Muscle layer of duodenum (tissue), 2 donors: Measurements from ENCODE around the gene CCIN.
"Not testable (repeated sequence)": the region's sequence is repeated elsewhere in the genome, so short reads cannot be mapped to it uniquely, and the experiment has no call there.

Experiments
- H3K27ac ChIP-seq: one replicate; pipeline ENCODE4 v1.7.0; 2013; ENCODE audit warnings: mild to moderate bottlenecking, low read length
- H3K27me3 ChIP-seq: one replicate; pipeline ENCODE4 v1.7.0; 2013; ENCODE audit warnings: low read depth, mild to moderate bottlenecking, control low read depth, low read length
- H3K36me3 ChIP-seq, 2 donors: one replicate each; pipeline ENCODE4 v1.7.0; 2013; ENCODE audit warnings: low read length in 2 of 2, control low read depth in 1 of 2, mild to moderate bottlenecking in 1 of 2; ENCODE audit not compliant: insufficient read depth in 2 of 2, control insufficient read depth in 1 of 2
- H3K4me1 ChIP-seq, 2 donors: one replicate each; pipeline ENCODE4 v1.7.0; 2013; ENCODE audit warnings: low read length in 2 of 2, mild to moderate bottlenecking in 2 of 2, control low read depth in 1 of 2, moderate library complexity in 1 of 2; ENCODE audit not compliant: insufficient read depth in 2 of 2, control insufficient read depth in 1 of 2
- H3K4me3 ChIP-seq, 2 donors: one replicate each; pipeline ENCODE4 v1.7.0; 2013; ENCODE audit warnings: low read length in 2 of 2, low read depth in 1 of 2, mild to moderate bottlenecking in 1 of 2
- H3K9me3 ChIP-seq, 2 donors: one replicate each; pipeline ENCODE4 v1.7.0; 2013; ENCODE audit warnings: low read length in 2 of 2, control low read depth in 1 of 2, mild to moderate bottlenecking in 1 of 2; ENCODE audit not compliant: control insufficient read depth in 1 of 2
- donor health status: healthy.

CCIN gene

GRCh38 chr9:36175209-36175608 lies 6.0 kb downstream of the CCIN start:
- H3K36me3 ChIP-seq, H3K4me3 ChIP-seq, H3K27me3 ChIP-seq, H3K4me1 ChIP-seq, H3K9me3 ChIP-seq, H3K27ac ChIP-seq: not testable (repeated sequence)

GRCh38 chr9:36176496-36176895 lies 7.3 kb downstream of the CCIN start:
- not testable (repeated sequence) for H3K4me3 ChIP-seq, H3K9me3 ChIP-seq, H3K4me1 ChIP-seq, H3K27ac ChIP-seq, H3K36me3 ChIP-seq, H3K27me3 ChIP-seq

- Histone ChIP-seq H3K4me3 (no peak overlapping the region), H3K9me3 (no peaks in the 10 kb centered on the region), H3K27me3 (no peaks in the 10 kb centered on the region), H3K27ac (no peak overlapping the region), H3K4me1 (no peaks in the 10 kb centered on the region), H3K36me3 (no peaks in the 10 kb centered on the region)
Observed at GRCh38 chr9:36177571-36177970, 8.4 kb downstream of the CCIN start.

GRCh38 chr9:36180243-36180642 lies 11.1 kb downstream of the CCIN start:
- H3K27me3 ChIP-seq, H3K4me1 ChIP-seq, H3K36me3 ChIP-seq, H3K9me3 ChIP-seq, H3K4me3 ChIP-seq, H3K27ac ChIP-seq: not testable (repeated sequence)

- H3K4me1 ChIP-seq = peaks cover 10 to 11% of the 10 kb centered on the region in 2 donors
- H3K4me3 ChIP-seq = no peak overlapping the region
- H3K36me3 ChIP-seq = no peaks in the 10 kb centered on the region
- H3K9me3 ChIP-seq = no peaks in the 10 kb centered on the region
- H3K27me3 ChIP-seq = no peaks in the 10 kb centered on the region
- H3K27ac ChIP-seq = no peak overlapping the region
Observed at GRCh38 chr9:36187414-36187813, 18.2 kb downstream of the CCIN start.

GRCh38 chr9:36188212-36188611 lies 19.0 kb downstream of the CCIN start:
- no peaks in the 10 kb centered on the region for H3K36me3 ChIP-seq
- no peak overlapping the region for H3K27ac ChIP-seq
- peaks cover 16 to 19% of the 10 kb centered on the region in 2 donors for H3K4me1 ChIP-seq
- no peak overlapping the region for H3K4me3 ChIP-seq
- no peaks in the 10 kb centered on the region for H3K27me3 ChIP-seq
- no peaks in the 10 kb centered on the region for H3K9me3 ChIP-seq

GRCh38 chr9:36189976-36190375 lies 20.8 kb downstream of the CCIN start:
- Histone ChIP-seq H3K36me3 (no peaks in the 10 kb centered on the region), H3K4me1 (peaks cover 23 to 36% of the 10 kb centered on the region in 2 donors), H3K27ac (peak overlapping the region; percentile 93), H3K27me3 (no peaks in the 10 kb centered on the region), H3K4me3 (peak overlapping the region; percentile 84 to 95), H3K9me3 (no peaks in the 10 kb centered on the region)

GRCh38 chr9:36190388-36191289 lies 21.5 kb downstream of the CCIN start, which contains the start of gene CLTA:
CLTA (plus strand) TSS chr9:36190921; CDS start chr9:36191057, 136 bp downstream.
- Histone ChIP-seq H3K4me1 (peaks cover 23 to 41% of the 10 kb centered on the region in 2 donors), H3K4me3 (peak within 1 kb of the TSS; percentile 84 to 95), H3K36me3 (no peaks in the 10 kb centered on the region), H3K9me3 (no peaks in the 10 kb centered on the region), H3K27ac (peak within 1 kb of the TSS; percentile 93), H3K27me3 (no peaks in the 10 kb centered on the region)

GRCh38 chr9:36191290-36191645 lies 22.1 kb downstream of the CCIN start:
- Histone ChIP-seq H3K4me1 (peaks cover 23 to 41% of the 10 kb centered on the region in 2 donors), H3K27ac (peak overlapping the region; percentile 93), H3K36me3 (no peaks in the 10 kb centered on the region), H3K4me3 (peak overlapping the region; percentile 84 to 95), H3K9me3 (no peaks in the 10 kb centered on the region), H3K27me3 (no peaks in the 10 kb centered on the region)

- Histone ChIP-seq H3K27ac (peak overlapping the region; percentile 93), H3K4me3 (peak overlapping the region; percentile 84 to 95), H3K9me3 (no peaks in the 10 kb centered on the region), H3K27me3 (no peaks in the 10 kb centered on the region), H3K4me1 (peaks cover 23 to 41% of the 10 kb centered on the region in 2 donors), H3K36me3 (no peaks in the 10 kb centered on the region)
Observed at GRCh38 chr9:36191686-36192085, 22.5 kb downstream of the CCIN start.

- Histone ChIP-seq H3K4me1 (peaks cover 23 to 41% of the 10 kb centered on the region in 2 donors), H3K27me3 (no peaks in the 10 kb centered on the region), H3K9me3 (no peaks in the 10 kb centered on the region), H3K36me3 (no peaks in the 10 kb centered on the region), H3K4me3 (peak overlapping the region; percentile 84 to 95), H3K27ac (peak overlapping the region; percentile 93)
Observed at GRCh38 chr9:36192196-36192595, 23.0 kb downstream of the CCIN start.

- H3K27me3 ChIP-seq = no peaks in the 10 kb centered on the region
- peak overlapping the region; percentile 84 to 95 for H3K4me3 ChIP-seq
- H3K4me1 ChIP-seq = peaks cover 23 to 41% of the 10 kb centered on the region in 2 donors
- H3K27ac ChIP-seq = no peak overlapping the region
- H3K36me3 ChIP-seq = peaks cover 0 to 5% of the 10 kb centered on the region in 2 donors
- H3K9me3 ChIP-seq = no peaks in the 10 kb centered on the region
Observed at GRCh38 chr9:36193023-36193422, 23.8 kb downstream of the CCIN start.
